Mesendoderm (in vitro differentiated cells): ENCODE results near the gene KRTAP13-4.
A peak's percentile ranks its signal among the peaks of the same experiment; 100 is the strongest.

Experiments used
- DNase-seq: peaks from one replicate; pipeline ENCODE4 v3.0.0; 2013
- H2AK5ac ChIP-seq: 2 replicates; pipeline ENCODE4 v1.6.1; 2013; ENCODE audit warnings: low read length, inconsistent platforms
- H2BK120ac ChIP-seq: 2 replicates; pipeline ENCODE4 v1.6.1; 2013; ENCODE audit warnings: low read depth, mild to moderate bottlenecking, low read length, moderate library complexity, mixed read lengths
- H2BK15ac ChIP-seq: replicated peaks from 2 replicates; pipeline ENCODE4 v1.6.1; 2013; ENCODE audit warnings: low read depth, mild to moderate bottlenecking, moderate library complexity
- H2BK5ac ChIP-seq: 2 replicates; pipeline ENCODE4 v1.6.1; 2013; ENCODE audit warnings: low read length, inconsistent platforms
- H3K18ac ChIP-seq: 2 replicates; pipeline ENCODE4 v1.6.1; 2013; ENCODE audit warnings: mild to moderate bottlenecking, low read length, mixed read lengths
- H3K23ac ChIP-seq: one replicate; pipeline ENCODE4 v1.6.1; 2013; ENCODE audit warnings: low read length
- H3K27ac ChIP-seq: 2 replicates; pipeline ENCODE4 v1.5.1; 2013; ENCODE audit warnings: low read depth, mild to moderate bottlenecking, inconsistent platforms, low read length, moderate library complexity
- H3K27me3 ChIP-seq: 2 replicates; pipeline ENCODE4 v1.6.1; 2013; ENCODE audit warnings: low read length, control low read depth, mild to moderate bottlenecking, inconsistent platforms; ENCODE audit not compliant: insufficient read depth, poor library complexity
- H3K36me3 ChIP-seq: 2 replicates; pipeline ENCODE4 v1.6.1; 2013; ENCODE audit warnings: low read length, inconsistent platforms; ENCODE audit not compliant: control insufficient read depth, insufficient read depth
- H3K4ac ChIP-seq: one replicate; pipeline ENCODE4 v1.6.1; 2013; ENCODE audit warnings: low read depth, mild to moderate bottlenecking, low read length, moderate library complexity
- H3K4me1 ChIP-seq: 2 replicates; pipeline ENCODE4 v1.6.1; 2013; ENCODE audit warnings: low read depth, low read length, inconsistent platforms; ENCODE audit not compliant: control insufficient read depth
- H3K4me2 ChIP-seq: 2 replicates; pipeline ENCODE4 v1.6.1; 2013; ENCODE audit warnings: low read length
- H3K4me3 ChIP-seq: 2 replicates; pipeline ENCODE4 v1.5.1; 2013; ENCODE audit warnings: mild to moderate bottlenecking, low read length
- H3K56ac ChIP-seq: one replicate; pipeline ENCODE4 v1.6.1; 2013; ENCODE audit warnings: low read length
- H3K79me1 ChIP-seq: 2 replicates; pipeline ENCODE4 v1.6.1; 2013; ENCODE audit warnings: low read length, inconsistent platforms
- H3K79me2 ChIP-seq: 2 replicates; pipeline ENCODE4 v1.6.1; 2013; ENCODE audit warnings: mild to moderate bottlenecking, low read length; ENCODE audit not compliant: control insufficient read depth, insufficient read depth
- H3K9ac ChIP-seq: 2 replicates; pipeline ENCODE4 v1.6.1; 2013; ENCODE audit warnings: low read length, inconsistent platforms
- H4K5ac ChIP-seq: one replicate; pipeline ENCODE4 v1.6.1; 2013; ENCODE audit warnings: low read length
- H4K8ac ChIP-seq: one replicate; pipeline ENCODE4 v1.6.1; 2013; ENCODE audit warnings: low read depth, mild to moderate bottlenecking, control low read depth, low read length, moderate library complexity
- WGBS: extraction: QIAGEN DNeasy Blood & Tissue Kit; methylation state at CpG from one replicate; pipeline ENCODE4 v1.1.7; 2013; ENCODE audit warnings: low lambda C conversion rate, missing lambda C conversion rate; ENCODE audit not compliant: insufficient coverage; ENCODE audit errors: extremely low coverage; 5-methylcytosine and 5-hydroxymethylcytosine counted together

The KRTAP13-4 gene

GRCh38 chr21:30415993-30416392 lies 14.0 kb upstream of the KRTAP13-4 start:
- no peaks in the 10 kb centered on the region for H3K79me2 ChIP-seq
- no peak overlapping the region for H2BK120ac ChIP-seq
- H3K4me1 ChIP-seq = no peaks in the 10 kb centered on the region
- no peak overlapping the region for H3K4me2 ChIP-seq
- H3K36me3 ChIP-seq = no peaks in the 10 kb centered on the region
- no peaks in the 10 kb centered on the region for H3K79me1 ChIP-seq
- H3K27me3 ChIP-seq = no peaks in the 10 kb centered on the region
- H2BK5ac ChIP-seq = no peak overlapping the region
- WGBS = no CpG with 5 or more reads among the region's 5 CpGs
- no peak overlapping the region for H3K4ac ChIP-seq
- no peak overlapping the region for H3K9ac ChIP-seq
- no peak overlapping the region for H3K56ac ChIP-seq
- no peak overlapping the region for H3K23ac ChIP-seq
- no peak overlapping the region for H4K5ac ChIP-seq
- no peak overlapping the region for H3K27ac ChIP-seq
- no peak for DNase-seq
- no peak overlapping the region for H3K4me3 ChIP-seq
- H3K18ac ChIP-seq = no peak overlapping the region
- no peak overlapping the region for H2BK15ac ChIP-seq
- no peak overlapping the region for H2AK5ac ChIP-seq
- no peak overlapping the region for H4K8ac ChIP-seq

DNA sequence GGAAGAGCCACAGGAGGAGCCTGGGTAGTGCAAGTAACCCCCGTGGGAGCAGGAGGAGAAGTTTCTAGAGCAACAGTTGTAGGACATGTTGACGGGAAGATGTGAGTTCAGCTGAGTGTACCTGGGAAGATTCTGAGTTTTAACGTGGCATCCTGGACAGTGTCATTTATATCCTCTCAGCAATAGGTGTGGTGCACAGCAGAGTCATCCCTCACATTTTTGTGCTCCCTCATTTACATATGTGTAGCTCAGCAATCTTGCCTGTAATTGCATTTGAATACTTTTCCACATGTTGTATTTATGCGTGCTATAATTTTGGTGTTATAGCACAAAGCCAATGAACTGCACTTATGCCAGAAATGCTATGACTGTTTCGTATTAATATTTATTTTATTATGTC lies 4.2 kb upstream of the KRTAP13-4 start, which contains the start of gene KRTAP13-3:
TSS of gene KRTAP13-3 (minus strand) at position 101 of the 400 bp plus-strand sequence. CDS start at position 87, 14 bp downstream.
- Histone ChIP-seq H2BK5ac (no peak within 1 kb of the TSS), H3K79me1 (no peaks in the 10 kb centered on the region), H2BK15ac (no peak within 1 kb of the TSS), H4K8ac (no peak within 1 kb of the TSS), H3K4me1 (no peaks in the 10 kb centered on the region), H3K27ac (no peak within 1 kb of the TSS), H3K18ac (no peak within 1 kb of the TSS), H3K56ac (no peak within 1 kb of the TSS), H3K23ac (no peak within 1 kb of the TSS), H2BK120ac (no peak within 1 kb of the TSS), H2AK5ac (no peak within 1 kb of the TSS), H3K27me3 (no peaks in the 10 kb centered on the region), H3K79me2 (no peaks in the 10 kb centered on the region), H3K9ac (no peak within 1 kb of the TSS), H3K4ac (no peak within 1 kb of the TSS), H4K5ac (no peak within 1 kb of the TSS), H3K4me2 (no peak within 1 kb of the TSS), H3K36me3 (no peaks in the 10 kb centered on the region), H3K4me3 (no peak within 1 kb of the TSS)
- DNase-seq = no peak
- no CpG with 5 or more reads among the region's 5 CpGs for WGBS

GRCh38 chr21:30426731-30427130 lies 3.3 kb upstream of the KRTAP13-4 start:
- H4K8ac ChIP-seq = no peak overlapping the region
- H2BK120ac ChIP-seq = no peak overlapping the region
- H3K79me1 ChIP-seq = no peaks in the 10 kb centered on the region
- no peaks in the 10 kb centered on the region for H3K27me3 ChIP-seq
- no peak overlapping the region for H3K56ac ChIP-seq
- no peak overlapping the region for H2BK5ac ChIP-seq
- H3K4me2 ChIP-seq = no peak overlapping the region
- H3K9ac ChIP-seq = no peak overlapping the region
- no peak overlapping the region for H3K23ac ChIP-seq
- H3K36me3 ChIP-seq = no peaks in the 10 kb centered on the region
- peak; percentile 88 for DNase-seq
- H3K4ac ChIP-seq = no peak overlapping the region
- H3K4me1 ChIP-seq = no peaks in the 10 kb centered on the region
- H3K4me3 ChIP-seq = no peak overlapping the region
- no peak overlapping the region for H3K18ac ChIP-seq
- no CpG with 5 or more reads among the region's 3 CpGs for WGBS
- peak overlapping the region; percentile 40 for H4K5ac ChIP-seq
- H2BK15ac ChIP-seq = no peak overlapping the region
- H2AK5ac ChIP-seq = no peak overlapping the region
- H3K27ac ChIP-seq = no peak overlapping the region
- no peaks in the 10 kb centered on the region for H3K79me2 ChIP-seq

DNA sequence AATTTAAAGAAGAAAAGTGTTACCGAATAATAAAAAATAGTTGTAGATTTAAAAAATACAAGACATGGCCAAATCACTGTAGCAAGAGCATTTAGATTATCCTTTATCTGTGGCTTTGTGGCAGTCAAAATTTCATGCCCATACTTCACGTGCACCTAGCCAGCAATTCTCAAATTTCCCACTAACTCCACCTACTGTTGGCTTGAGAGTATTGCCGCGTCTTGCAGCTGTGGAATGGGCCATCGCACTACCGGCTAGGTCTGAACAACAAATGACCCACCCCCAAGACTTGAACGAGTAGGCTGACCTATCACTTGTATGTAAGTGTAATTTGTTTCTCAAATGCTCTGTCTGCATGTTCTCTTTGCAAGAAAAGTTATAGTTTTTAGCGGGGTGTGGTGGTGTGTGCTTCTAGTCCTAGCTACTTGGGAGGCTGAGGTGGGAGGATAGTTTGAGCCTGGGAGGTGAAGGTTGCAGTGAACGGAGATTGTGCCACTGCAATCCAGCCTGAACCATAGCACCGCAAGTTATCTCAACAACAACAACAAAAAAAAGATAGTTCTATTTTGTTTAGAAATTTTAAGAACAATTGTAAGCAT lies 4.1 kb downstream of the KRTAP13-4 start:
- Histone ChIP-seq H3K27ac (no peak overlapping the region), H3K23ac (no peak overlapping the region), H4K8ac (no peak overlapping the region), H3K9ac (no peak overlapping the region), H3K4me2 (no peak overlapping the region), H3K79me1 (no peaks in the 10 kb centered on the region), H3K36me3 (no peaks in the 10 kb centered on the region), H3K4me1 (no peaks in the 10 kb centered on the region), H3K4me3 (no peak overlapping the region), H4K5ac (no peak overlapping the region), H3K18ac (no peak overlapping the region), H2BK5ac (no peak overlapping the region), H3K4ac (no peak overlapping the region), H3K27me3 (no peaks in the 10 kb centered on the region), H3K79me2 (no peaks in the 10 kb centered on the region), H2AK5ac (no peak overlapping the region), H2BK120ac (no peak overlapping the region), H2BK15ac (no peak overlapping the region), H3K56ac (no peak overlapping the region)
- WGBS = no CpG with 5 or more reads among the region's 10 CpGs
- DNase-seq = peak; percentile 83

- H3K27me3 ChIP-seq = no peaks in the 10 kb centered on the region
- no CpG with 5 or more reads among the region's 3 CpGs for WGBS
- no peak overlapping the region for H2BK120ac ChIP-seq
- H3K56ac ChIP-seq = no peak overlapping the region
- no peak overlapping the region for H3K18ac ChIP-seq
- no peaks in the 10 kb centered on the region for H3K4me1 ChIP-seq
- H3K79me2 ChIP-seq = no peaks in the 10 kb centered on the region
- no peak overlapping the region for H2BK5ac ChIP-seq
- H4K5ac ChIP-seq = no peak overlapping the region
- H3K36me3 ChIP-seq = no peaks in the 10 kb centered on the region
- H3K4ac ChIP-seq = no peak overlapping the region
- no peak for DNase-seq
- no peak overlapping the region for H3K9ac ChIP-seq
- no peak overlapping the region for H2BK15ac ChIP-seq
- no peak overlapping the region for H2AK5ac ChIP-seq
- H3K27ac ChIP-seq = no peak overlapping the region
- no peak overlapping the region for H3K4me3 ChIP-seq
- no peak overlapping the region for H3K4me2 ChIP-seq
- no peaks in the 10 kb centered on the region for H3K79me1 ChIP-seq
- no peak overlapping the region for H3K23ac ChIP-seq
- no peak overlapping the region for H4K8ac ChIP-seq
Measured at GRCh38 chr21:30437010-30437565, 7.1 kb downstream of the KRTAP13-4 start.

- H4K5ac ChIP-seq = no peak within 1 kb of the TSS
- no peak within 1 kb of the TSS for H3K4me2 ChIP-seq
- no peak within 1 kb of the TSS for H2BK5ac ChIP-seq
- no peak within 1 kb of the TSS for H3K56ac ChIP-seq
- H3K27ac ChIP-seq = no peak within 1 kb of the TSS
- H3K27me3 ChIP-seq = no peaks in the 10 kb centered on the region
- H3K36me3 ChIP-seq = no peaks in the 10 kb centered on the region
- H3K4me3 ChIP-seq = no peak within 1 kb of the TSS
- no peak within 1 kb of the TSS for H2BK120ac ChIP-seq
- H3K9ac ChIP-seq = no peak within 1 kb of the TSS
- no peaks in the 10 kb centered on the region for H3K4me1 ChIP-seq
- H3K4ac ChIP-seq = no peak within 1 kb of the TSS
- no peak within 1 kb of the TSS for H3K23ac ChIP-seq
- H4K8ac ChIP-seq = no peak within 1 kb of the TSS
- H2BK15ac ChIP-seq = no peak within 1 kb of the TSS
- DNase-seq = no peak
- H2AK5ac ChIP-seq = no peak within 1 kb of the TSS
- no CpG with 5 or more reads among the region's 5 CpGs for WGBS
- H3K18ac ChIP-seq = no peak within 1 kb of the TSS
- H3K79me1 ChIP-seq = no peaks in the 10 kb centered on the region
- no peaks in the 10 kb centered on the region for H3K79me2 ChIP-seq
Measured at GRCh38 chr21:30439975-30440374, 10.0 kb downstream of the KRTAP13-4 start, which contains the start of gene KRTAP15-1. KRTAP15-1 (plus strand) TSS chr21:30440275; CDS start chr21:30440328, 53 bp downstream.
